NCI-H2196 treated with DMSO at 0.1 percent for 48 hours (cell line): ENCODE measurements around the gene PIM3.

ENCODE experiments used
- DNase-seq: peaks from one replicate; lab custom pipeline; 2025; ENCODE audit not compliant: unreplicated experiment; lab: John Stamatoyannopoulos, UW

Gene PIM3

GRCh38 chr22:49960159-49961004 lies at the start of gene PIM3:
TSS of gene PIM3 (plus strand) at chr22:49960772. CDS start at chr22:49960948, 176 bp downstream.
- DNase-seq, result peak; percentile 69

- DNase-seq, result no peak
Observed at GRCh38 chr22:49911881-49912625, 48.5 kb upstream of the PIM3 start.

DNA sequence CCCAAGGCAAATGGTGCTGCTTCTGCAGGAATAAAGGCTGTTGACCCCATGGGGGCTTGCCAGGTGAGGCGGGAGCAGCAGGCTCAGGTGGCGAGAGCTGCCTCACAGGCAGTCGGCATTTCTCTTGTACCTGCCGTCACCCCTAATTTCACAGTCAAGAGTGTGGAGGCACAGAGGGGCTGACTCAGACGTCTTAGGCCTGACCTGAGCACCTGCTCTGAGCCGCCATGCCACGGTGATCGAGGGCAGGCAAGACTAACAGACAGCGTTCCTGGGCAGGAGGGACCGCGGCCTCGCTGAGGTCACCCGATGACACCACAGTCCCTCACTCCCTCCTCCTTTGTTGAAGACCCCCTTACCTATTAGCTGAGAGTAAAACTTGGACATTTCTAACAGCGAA lies 47.5 kb upstream of the PIM3 start:
- DNase-seq, result no peak

DNA sequence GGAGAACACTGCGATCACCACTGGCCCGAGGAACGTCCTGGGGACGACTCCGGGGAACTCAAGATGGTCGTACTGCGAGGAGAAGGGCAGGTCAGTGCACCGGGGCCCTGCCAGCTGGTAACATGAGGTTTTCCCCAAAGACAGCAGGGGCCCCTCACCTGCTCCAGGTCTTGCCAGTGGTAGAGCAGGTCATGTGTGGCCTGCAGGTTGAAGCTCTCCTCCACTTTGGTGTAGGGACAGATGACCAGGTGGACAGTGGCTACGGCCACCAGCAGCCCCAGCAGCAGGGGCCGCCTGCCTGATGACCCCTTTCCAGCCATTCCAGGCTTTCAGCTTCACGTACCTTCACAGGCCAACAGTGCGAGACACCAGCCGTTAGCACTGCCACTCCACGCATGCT lies 47.1 kb upstream of the PIM3 start:
- DNase-seq, result no peak

GRCh38 chr22:49914256-49914655 lies 46.3 kb upstream of the PIM3 start:
- DNase-seq, result no peak

DNA sequence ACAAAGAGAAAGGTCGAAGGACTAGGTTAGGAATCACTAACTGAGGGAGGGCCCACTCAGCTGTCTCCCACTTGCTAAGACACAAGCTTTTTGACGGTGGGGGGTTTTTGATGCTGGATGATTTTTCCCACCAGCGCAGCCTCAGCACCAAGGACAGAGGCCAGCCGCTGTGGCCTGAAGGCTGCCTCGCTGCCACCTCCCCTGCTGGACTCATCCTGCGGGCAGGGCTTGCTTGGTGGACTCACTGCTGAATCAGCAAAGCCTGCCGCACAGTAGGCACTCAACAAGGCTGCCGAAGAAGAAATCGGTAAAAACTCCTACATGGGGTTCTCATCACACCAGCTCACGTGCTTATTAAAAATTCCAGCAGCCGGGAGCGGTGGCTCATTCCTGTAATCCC lies 45.0 kb upstream of the PIM3 start:
- no peak for DNase-seq

DNA sequence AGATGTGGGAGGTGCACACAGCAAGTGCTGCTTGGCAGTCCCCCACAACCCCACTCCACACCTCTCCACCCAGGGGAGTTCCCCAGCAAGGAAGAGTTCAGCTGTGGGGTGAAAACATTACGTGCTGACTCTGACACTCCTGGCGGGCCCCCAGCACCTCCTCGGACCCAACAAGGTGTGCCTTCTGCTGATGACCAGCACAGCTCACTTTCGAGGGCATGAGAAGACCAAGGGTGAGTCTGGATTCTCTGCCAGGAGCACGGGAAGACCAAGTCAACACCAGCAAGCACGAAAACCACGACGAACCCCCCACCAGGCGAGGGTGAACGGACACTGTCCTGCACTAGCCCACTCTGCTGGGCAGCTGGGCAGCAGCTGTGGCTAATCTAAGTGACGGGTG lies 43.7 kb upstream of the PIM3 start:
- DNase-seq, result no peak

GRCh38 chr22:49917974-49918910 lies 42.3 kb upstream of the PIM3 start, which contains the start of the genes ALG12 and CRELD2:
TSS of gene ALG12 (minus strand) at chr22:49918438. CDS start at chr22:49913765, 4,673 bp downstream.
TSS of gene CRELD2 (plus strand) at chr22:49918634. CDS start at chr22:49918770, 136 bp downstream.
- DNase-seq, result peak; percentile 63

- DNase-seq, result no peak
Observed at GRCh38 chr22:49918911-49919881, 41.4 kb upstream of the PIM3 start.

DNA sequence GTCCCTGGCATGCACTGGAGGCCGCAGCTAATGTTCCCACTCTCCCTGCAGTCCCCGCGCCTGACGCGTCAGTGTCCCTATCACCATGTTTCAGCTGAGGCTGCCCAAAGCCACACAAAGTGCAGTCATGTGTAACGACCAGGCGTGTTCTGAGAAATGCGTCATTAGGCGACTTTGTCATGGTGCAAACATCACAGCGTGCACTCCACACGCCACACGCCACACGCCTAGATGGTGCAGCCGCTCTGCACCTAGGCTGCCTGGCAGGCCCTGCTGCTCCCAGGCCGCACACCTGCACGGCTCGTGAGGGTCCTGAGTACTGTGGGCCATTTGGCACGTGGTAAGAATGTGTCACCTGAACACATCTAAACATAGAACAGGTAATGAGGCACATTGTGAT lies 39.7 kb upstream of the PIM3 start:
- DNase-seq, result no peak

DNA sequence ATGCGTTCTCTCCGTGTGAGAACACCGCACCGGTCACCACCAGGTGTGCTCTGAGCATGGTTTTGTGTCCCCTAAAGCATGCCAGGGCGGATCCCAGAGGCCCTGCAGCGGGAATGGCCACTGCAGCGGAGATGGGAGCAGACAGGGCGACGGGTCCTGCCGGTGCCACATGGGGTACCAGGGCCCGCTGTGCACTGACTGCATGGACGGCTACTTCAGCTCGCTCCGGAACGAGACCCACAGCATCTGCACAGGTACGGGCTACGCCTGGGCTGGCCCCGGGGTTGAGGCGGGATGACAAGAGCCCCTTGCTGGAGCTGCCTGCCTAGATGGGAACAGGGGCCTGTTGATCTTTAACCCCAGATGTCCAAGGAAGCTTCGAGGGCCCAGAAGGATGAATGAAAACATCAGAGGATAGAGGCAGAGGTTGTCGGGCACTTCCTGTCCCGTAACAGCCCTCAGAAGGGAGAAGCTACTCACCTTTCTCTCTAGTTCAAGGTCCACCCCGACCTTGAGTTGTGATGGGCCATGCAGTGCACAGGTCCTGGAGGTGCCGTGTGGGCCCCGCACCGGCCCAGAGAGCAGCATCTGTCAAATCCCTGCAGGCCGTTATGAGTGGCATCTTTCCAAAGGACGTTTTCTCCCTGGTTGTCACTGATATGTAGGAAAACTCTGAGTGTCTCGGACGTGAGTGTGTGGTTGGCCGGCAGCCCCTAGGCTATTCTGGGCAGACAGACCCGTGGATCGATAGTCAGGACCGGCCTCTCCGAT lies 38.9 kb upstream of the PIM3 start:
- no peak for DNase-seq

GRCh38 chr22:49922484-49922883 lies 38.1 kb upstream of the PIM3 start:
- DNase-seq, result no peak

DNA sequence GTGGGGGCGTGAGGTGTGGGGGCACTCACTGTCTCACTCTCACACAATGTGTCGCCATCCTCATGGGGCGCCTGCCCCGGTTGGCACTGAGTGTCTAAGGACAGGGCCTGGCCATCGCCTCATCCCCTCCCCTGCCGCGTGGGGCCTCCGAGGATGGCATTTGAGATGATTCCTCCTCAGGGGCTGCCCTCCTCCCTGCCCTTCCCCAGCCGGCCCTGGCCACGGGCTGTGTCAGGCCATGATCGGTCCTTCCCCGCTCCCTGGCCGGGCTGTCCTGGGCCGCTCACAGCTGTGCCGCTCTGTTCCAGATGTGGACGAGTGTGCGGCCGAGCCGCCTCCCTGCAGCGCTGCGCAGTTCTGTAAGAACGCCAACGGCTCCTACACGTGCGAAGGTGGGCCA lies 37.6 kb upstream of the PIM3 start:
- DNase-seq, result no peak

- no peak for DNase-seq
Observed at GRCh38 chr22:49923445-49923844, 37.1 kb upstream of the PIM3 start.

DNA sequence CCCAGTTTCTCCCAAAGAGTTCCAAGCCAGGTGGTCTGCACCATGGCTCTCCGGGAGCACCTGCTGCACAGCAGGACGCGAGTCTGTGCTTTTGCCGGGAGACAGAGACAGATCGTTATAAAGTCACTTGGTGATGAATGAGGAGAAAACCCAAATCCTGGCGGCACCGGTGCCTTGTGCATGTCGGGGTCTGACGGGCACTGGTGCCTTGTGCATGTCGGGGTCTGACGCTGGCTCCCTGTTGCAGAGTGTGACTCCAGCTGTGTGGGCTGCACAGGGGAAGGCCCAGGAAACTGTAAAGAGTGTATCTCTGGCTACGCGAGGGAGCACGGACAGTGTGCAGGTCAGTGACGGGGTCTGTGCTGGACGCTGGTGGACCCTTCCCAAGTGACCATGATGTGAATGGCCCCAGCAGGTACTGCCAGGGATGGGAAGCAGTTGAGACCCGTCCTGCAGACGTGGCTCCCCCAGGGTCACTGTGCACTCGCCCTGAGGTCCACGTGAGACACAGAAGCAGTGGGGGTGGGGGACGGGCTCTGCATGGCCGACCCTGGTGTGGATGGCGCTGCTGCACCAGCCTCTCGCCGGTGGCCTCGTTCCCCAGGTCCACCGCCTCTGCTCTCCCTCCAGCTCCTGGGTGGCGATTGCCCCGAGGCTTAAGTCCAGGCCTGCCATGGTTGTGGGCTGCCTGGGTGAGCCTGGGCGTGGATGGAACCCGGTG lies 36.3 kb upstream of the PIM3 start:
- DNase-seq, result no peak

GRCh38 chr22:49925525-49926128 lies 34.9 kb upstream of the PIM3 start:
- no peak for DNase-seq

GRCh38 chr22:49926916-49927315 lies 33.7 kb upstream of the PIM3 start:
- no peak for DNase-seq
